ENCODE data around the gene PDX1. TPM values are rescaled to one million over a fixed set of nuclear protein-coding genes. Genes with fewer than 3 reads are reported as not detected.

PDX1 gene
- total RNA-seq (ENCODE audit: insufficient read depth, low replicate concordance) = 2.6 TPM

DNA sequence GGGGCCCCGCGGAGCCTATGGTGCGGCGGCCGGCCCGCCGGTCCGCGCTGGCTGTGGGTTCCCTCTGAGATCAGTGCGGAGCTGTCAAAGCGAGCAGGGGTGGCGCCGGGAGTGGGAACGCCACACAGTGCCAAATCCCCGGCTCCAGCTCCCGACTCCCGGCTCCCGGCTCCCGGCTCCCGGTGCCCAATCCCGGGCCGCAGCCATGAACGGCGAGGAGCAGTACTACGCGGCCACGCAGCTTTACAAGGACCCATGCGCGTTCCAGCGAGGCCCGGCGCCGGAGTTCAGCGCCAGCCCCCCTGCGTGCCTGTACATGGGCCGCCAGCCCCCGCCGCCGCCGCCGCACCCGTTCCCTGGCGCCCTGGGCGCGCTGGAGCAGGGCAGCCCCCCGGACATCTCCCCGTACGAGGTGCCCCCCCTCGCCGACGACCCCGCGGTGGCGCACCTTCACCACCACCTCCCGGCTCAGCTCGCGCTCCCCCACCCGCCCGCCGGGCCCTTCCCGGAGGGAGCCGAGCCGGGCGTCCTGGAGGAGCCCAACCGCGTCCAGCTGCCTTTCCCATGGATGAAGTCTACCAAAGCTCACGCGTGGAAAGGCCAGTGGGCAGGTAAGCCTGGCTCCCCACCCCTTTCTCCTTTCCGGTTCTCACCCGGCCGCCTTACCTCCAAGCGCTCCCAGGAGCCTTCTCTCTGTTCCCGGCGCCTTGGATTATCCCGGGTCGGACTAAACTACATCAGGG lies at the start of gene PDX1:
Gene PDX1, plus strand, starts transcription at position 67 of the 743 bp plus-strand sequence. Its CDS starts 139 bp downstream, at position 206.
- no peak for DNase-seq (ENCODE audit: low spot score)

GRCh38 chr13:27878274-27878673 lies 41.5 kb upstream of the PDX1 start:
- no peak for DNase-seq (ENCODE audit: low spot score)

- no peak for DNase-seq (ENCODE audit: low spot score)
Observed at GRCh38 chr13:27889471-27889870, 30.3 kb upstream of the PDX1 start.

DNA sequence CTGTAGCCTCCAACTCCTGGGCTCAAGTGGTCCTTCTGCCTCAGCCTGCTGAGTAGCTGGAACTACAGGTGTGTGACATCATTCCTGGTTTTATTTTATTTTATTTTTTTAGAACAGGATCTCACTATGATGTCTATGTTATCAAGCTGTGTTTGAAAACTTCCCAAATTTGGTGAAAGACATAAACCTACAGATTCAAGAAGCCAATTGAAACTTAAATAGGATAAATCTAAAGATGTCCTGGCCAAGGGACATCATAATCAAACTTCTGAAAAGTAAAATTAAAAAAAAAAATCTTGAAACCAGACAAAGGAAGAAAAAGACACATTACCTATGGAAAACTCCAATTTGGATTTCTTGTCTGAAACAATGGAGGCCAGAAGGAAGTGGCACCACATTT lies 23.1 kb upstream of the PDX1 start:
- no peak for DNase-seq (ENCODE audit: low spot score)

DNA sequence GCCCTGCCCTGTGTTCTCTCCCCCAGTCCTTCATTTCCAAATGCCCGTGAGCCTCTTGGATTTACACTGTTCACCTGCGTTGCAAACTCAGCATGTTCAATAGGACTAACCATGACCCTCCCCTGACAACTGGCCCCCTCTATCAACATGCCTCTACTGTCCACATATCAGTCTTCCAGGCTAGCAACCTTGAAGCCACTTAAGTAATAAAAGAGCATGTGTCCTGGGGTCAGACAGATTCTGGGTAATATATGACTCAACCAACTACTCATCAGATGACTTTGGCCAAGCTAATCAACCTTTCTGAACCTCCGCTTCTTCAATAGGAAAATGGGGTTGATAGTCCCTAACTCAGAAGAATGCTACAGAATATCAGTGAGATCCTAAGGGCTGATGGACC lies 15.1 kb upstream of the PDX1 start:
- DNase-seq (ENCODE audit: low spot score) = no peak

GRCh38 chr13:27905650-27906049 lies 14.2 kb upstream of the PDX1 start:
- no peak for DNase-seq (ENCODE audit: low spot score)

DNA sequence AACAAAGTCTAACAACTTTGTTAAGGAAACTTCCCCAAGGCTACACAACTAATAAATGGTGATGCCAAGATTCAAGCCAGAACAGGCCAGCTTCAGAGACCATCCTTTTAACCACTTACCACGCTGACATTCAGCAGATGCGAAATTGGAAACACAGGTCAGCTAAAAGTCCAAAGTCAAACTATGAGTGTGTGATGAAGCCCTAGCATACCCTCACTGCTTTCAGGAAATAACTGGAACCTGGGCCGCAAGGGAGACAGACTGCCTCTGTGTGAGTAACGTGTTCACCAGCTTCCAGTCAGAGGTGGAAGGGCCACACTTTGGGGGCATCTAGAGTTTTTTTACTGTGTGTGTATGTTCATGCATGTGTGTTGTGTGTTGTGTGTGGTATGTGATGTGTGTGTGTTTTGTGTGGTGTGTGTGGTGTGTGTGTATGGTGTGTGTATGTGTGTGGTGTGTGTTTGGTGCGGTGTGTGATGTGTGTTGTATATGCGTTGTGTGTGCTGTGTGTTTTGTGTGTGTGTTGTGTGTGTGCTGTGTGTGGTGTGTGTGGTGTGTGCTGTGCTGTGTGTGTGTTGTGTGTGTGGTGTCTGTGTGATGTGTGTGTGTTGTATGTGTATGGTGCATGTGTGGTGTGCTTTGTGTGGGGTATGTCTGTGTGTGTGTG lies 12.5 kb upstream of the PDX1 start:
- no peak for DNase-seq (ENCODE audit: low spot score)

DNA sequence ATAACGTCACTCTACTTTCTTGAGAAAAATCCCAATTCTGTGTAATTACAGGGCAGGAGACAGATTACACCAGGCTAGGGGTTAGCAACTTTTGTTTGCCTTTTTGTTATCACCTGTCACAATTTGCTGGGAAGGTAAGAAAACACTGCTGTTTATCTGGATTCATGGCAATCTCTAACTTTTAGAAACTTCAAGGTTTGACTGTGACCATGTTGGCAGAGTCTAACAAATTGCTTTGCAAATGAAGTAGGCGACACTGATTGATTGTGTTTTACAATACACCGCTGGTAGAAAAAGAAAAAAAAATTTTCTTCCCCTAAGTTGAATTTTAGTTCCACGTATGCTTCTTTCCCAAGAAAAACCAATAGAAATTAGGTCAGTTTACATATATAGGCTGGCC lies 10.4 kb upstream of the PDX1 start:
- no peak for DNase-seq (ENCODE audit: low spot score)

- DNase-seq (ENCODE audit: low spot score) = no peak
Observed at GRCh38 chr13:27911521-27911920, 8.3 kb upstream of the PDX1 start.

- DNase-seq (ENCODE audit: low spot score) = no peak
Observed at GRCh38 chr13:27913160-27913559, 6.6 kb upstream of the PDX1 start.

GRCh38 chr13:27915301-27916207 lies 4.2 kb upstream of the PDX1 start:
- no peak for DNase-seq (ENCODE audit: low spot score)

GRCh38 chr13:27917121-27917947 lies 2.5 kb upstream of the PDX1 start:
- DNase-seq (ENCODE audit: low spot score) = no peak

DNA sequence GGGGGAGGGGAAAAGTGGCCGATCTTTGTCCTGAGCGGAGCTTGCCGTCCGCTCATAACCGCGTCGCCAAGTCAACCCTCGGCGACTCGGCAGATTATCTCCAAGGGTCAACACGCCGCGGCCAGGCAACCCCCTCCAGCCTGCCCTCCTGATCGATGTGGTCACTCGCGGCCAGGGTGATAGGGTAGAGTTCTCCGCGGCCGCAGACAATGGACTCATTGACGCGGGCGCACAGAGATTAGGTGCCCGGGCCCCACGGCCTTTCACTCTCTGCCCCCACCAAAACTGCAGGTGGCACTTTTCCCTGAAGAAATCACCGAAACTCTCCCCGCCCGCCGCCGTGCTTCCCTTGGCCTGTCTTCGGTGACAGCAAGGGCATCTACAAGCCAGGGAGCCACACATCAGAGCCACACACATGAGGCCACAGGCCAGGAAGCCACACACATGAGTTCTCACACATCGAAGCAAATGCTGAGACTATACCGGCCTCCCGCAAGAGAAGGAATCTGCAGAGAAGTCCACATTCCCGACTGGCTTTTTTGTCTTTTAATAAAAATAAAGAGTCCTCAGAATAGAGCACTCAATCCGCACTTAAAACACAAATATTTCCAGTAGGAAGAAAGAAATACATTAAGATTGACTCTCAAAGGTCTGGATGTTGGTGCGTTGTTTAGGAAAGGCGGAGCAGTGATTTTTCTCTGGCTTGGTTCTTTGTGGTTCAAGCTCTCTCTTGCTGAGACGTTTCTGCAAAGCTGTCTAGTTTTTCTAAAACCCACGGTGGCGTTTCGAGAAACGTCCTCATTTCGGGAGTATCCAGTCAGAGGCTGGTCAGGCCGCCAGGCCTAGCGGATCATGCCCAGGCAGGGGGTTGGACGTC lies 1.5 kb upstream of the PDX1 start:
- DNase-seq (ENCODE audit: low spot score) = no peak

DNA sequence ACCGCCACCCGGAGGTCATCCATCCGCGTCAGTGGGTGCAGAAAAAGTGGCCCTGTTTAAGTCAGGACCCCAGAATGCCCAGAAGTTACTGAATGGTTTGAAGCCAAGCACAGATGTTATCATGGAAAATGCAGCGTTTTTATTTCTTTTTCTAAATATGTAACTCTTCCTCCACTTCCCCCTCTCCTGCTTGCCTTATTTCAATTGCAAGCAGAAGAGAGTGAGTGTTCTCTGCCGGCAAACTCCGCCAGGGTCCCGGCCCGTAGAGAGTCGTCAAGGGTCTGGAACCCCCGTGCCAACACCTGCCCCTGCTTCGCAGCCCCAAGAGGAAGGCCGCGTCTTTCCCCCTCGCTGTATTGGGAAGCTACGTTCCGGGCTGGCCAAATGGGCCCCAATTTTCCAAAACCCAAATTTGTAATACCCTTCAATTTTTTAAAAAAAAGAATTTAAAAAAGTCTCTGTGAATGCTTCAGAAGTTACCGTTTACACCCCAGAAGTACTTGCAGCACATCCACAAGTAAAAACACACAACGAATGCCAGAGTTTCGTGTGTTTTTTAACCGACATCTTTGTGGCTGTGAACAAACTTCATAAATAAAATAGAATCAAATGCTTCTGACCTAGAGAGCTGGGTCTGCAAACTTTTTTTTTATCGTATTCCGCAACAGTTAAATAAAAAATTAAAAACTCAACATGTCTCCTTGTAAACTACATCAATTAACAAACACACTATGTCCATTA lies 712 bp upstream of the PDX1 start:
- DNase-seq (ENCODE audit: low spot score) = no peak

GRCh38 chr13:27919659-27919933 lies 204 bp upstream of the PDX1 start:
- DNase-seq (ENCODE audit: low spot score) = no peak

GRCh38 chr13:27920677-27921420 lies 1.0 kb downstream of the PDX1 start:
- DNase-seq (ENCODE audit: low spot score) = no peak

- DNase-seq (ENCODE audit: low spot score) = no peak
Observed at GRCh38 chr13:27921421-27921960, 1.7 kb downstream of the PDX1 start.

- no peak for DNase-seq (ENCODE audit: low spot score)
Observed at GRCh38 chr13:27921961-27922882, 2.4 kb downstream of the PDX1 start.

Data from umbilical cord (tissue), 2 donors.